Measurements from ENCODE around the gene DCAF5.
"Not testable (repeated sequence)": the region's sequence is repeated elsewhere in the genome, so short reads cannot be mapped to it uniquely, and the experiment has no call there.

The DCAF5 gene

GRCh38 chr14:69096781-69097475 is 56.0 kb downstream of the DCAF5 start:
- no peak for DNase-seq (ENCODE audit: low read depth)

GRCh38 chr14:69096246-69096645 is 56.7 kb downstream of the DCAF5 start:
- DNase-seq (ENCODE audit: low read depth) = no peak

- no peak for DNase-seq (ENCODE audit: low read depth)
Observed at GRCh38 chr14:69094481-69094880, 58.4 kb downstream of the DCAF5 start.

- no peak for DNase-seq (ENCODE audit: low read depth)
Observed at GRCh38 chr14:69093631-69094421, 59.1 kb downstream of the DCAF5 start.

- DNase-seq (ENCODE audit: low read depth) = no peak
Observed at GRCh38 chr14:69092840-69093422, 60.0 kb downstream of the DCAF5 start.

- no peak for DNase-seq (ENCODE audit: low read depth)
Observed at GRCh38 chr14:69091695-69092094, 61.2 kb downstream of the DCAF5 start.

GRCh38 chr14:69091006-69091405 is 61.9 kb downstream of the DCAF5 start:
- DNase-seq (ENCODE audit: low read depth) = no peak

GRCh38 chr14:69090187-69090789 is 62.6 kb downstream of the DCAF5 start:
- no peak for DNase-seq (ENCODE audit: low read depth)

GRCh38 chr14:69089046-69089445 is 63.9 kb downstream of the DCAF5 start:
- DNase-seq (ENCODE audit: low read depth) = no peak

- DNase-seq (ENCODE audit: low read depth) = no peak
Observed at GRCh38 chr14:69088586-69088985, 64.3 kb downstream of the DCAF5 start.

GRCh38 chr14:69087061-69087461 is 65.9 kb downstream of the DCAF5 start:
- DNase-seq (ENCODE audit: low read depth) = no peak

GRCh38 chr14:69086537-69086936 is 66.4 kb downstream of the DCAF5 start:
- DNase-seq (ENCODE audit: low read depth) = no peak

GRCh38 chr14:69084023-69084422 is 68.9 kb downstream of the DCAF5 start:
- no peak for DNase-seq (ENCODE audit: low read depth)

- no peak for DNase-seq (ENCODE audit: low read depth)
Observed at GRCh38 chr14:69083181-69083580, 69.7 kb downstream of the DCAF5 start.

GRCh38 chr14:69081271-69081670 is 71.6 kb downstream of the DCAF5 start:
- DNase-seq (ENCODE audit: low read depth) = no peak

- DNase-seq (ENCODE audit: low read depth) = no peak
Observed at GRCh38 chr14:69079747-69080146, 73.2 kb downstream of the DCAF5 start.

GRCh38 chr14:69079188-69079742 is 73.7 kb downstream of the DCAF5 start:
- no peak for DNase-seq (ENCODE audit: low read depth)

GRCh38 chr14:69077841-69078240 is 75.1 kb downstream of the DCAF5 start:
- no peak for DNase-seq (ENCODE audit: low read depth)

- not testable (repeated sequence) for DNase-seq (ENCODE audit: low read depth)
Observed at GRCh38 chr14:69077185-69077584, 75.7 kb downstream of the DCAF5 start.

GRCh38 chr14:69076341-69076740 is 76.6 kb downstream of the DCAF5 start:
- no peak for DNase-seq (ENCODE audit: low read depth)

- DNase-seq (ENCODE audit: low read depth) = no peak
Observed at GRCh38 chr14:69073915-69074314, 79.0 kb downstream of the DCAF5 start.

- DNase-seq (ENCODE audit: low read depth) = no peak
Observed at GRCh38 chr14:69073429-69073828, 79.5 kb downstream of the DCAF5 start.
